NB4 (cell line): Measurements from ENCODE around the gene NSUN3.
A peak's percentile ranks its signal among the peaks of the same experiment; 100 is the strongest.
"Not testable (repeated sequence)": the region's sequence is repeated elsewhere in the genome, so short reads cannot be mapped to it uniquely, and the experiment has no call there.

Experiments used
- DNase-seq: peaks from one replicate; pipeline ENCODE4 v3.0.0; 2010; ENCODE audit warnings: low read depth
- H3K4me3 ChIP-seq: one replicate; pipeline ENCODE4 v1.5.1; 2011; ENCODE audit warnings: mild to moderate bottlenecking, low read depth, low read length, moderate library complexity
- CTCF ChIP-seq: IDR thresholded peaks from one replicate; pipeline ENCODE4 v1.5.1; 2012; ENCODE audit warnings: low read depth, low read length
- MAX ChIP-seq: IDR thresholded peaks from 2 replicates; pipeline ENCODE4 v1.6.1; 2011; ENCODE audit warnings: low read depth, low read length
- MYC ChIP-seq: IDR thresholded peaks from 2 replicates; pipeline ENCODE4 v1.6.1; 2011; ENCODE audit warnings: low read depth, low read length
- POLR2A ChIP-seq: IDR thresholded peaks from 2 replicates; pipeline ENCODE4 v1.6.1; 2011; ENCODE audit warnings: mild to moderate bottlenecking; ENCODE audit not compliant: insufficient read length; ENCODE audit errors: extremely low read depth

NSUN3 gene

GRCh38 chr3:94106268-94106667, 43.4 kb downstream of the NSUN3 start:
- DNase-seq = no peak
- H3K4me3 ChIP-seq = no peak overlapping the region
- TF ChIP-seq CTCF (no peak), MYC (no peak), POLR2A (no peak), MAX (no peak)

- not testable (repeated sequence) for DNase-seq, H3K4me3 ChIP-seq
Observed at GRCh38 chr3:94110232-94110631, 47.4 kb downstream of the NSUN3 start.

- no peak for DNase-seq
- TF ChIP-seq CTCF = no peak
- no peak for TF ChIP-seq POLR2A
- TF ChIP-seq MAX = no peak
- TF ChIP-seq MYC = no peak
- no peak overlapping the region for H3K4me3 ChIP-seq
Observed at GRCh38 chr3:94110854-94111253, 48.0 kb downstream of the NSUN3 start.

GRCh38 chr3:94114666-94115065, 51.8 kb downstream of the NSUN3 start:
- DNase-seq = no peak

GRCh38 chr3:94115482-94115881, 52.6 kb downstream of the NSUN3 start:
- peak; percentile 34 for DNase-seq
- no peak overlapping the region for H3K4me3 ChIP-seq
- no peak for TF ChIP-seq MYC
- TF ChIP-seq POLR2A = no peak
- TF ChIP-seq CTCF = no peak
- TF ChIP-seq MAX = no peak

More at GRCh38 chr3:94114666-94115065, 51.8 kb downstream of the NSUN3 start:
- TF ChIP-seq MYC (no peak), POLR2A (no peak), MAX (no peak)
- H3K4me3 ChIP-seq = no peak overlapping the region

GRCh38 chr3:94117729-94118128, 54.9 kb downstream of the NSUN3 start:
- peak; percentile 6 for DNase-seq
- H3K4me3 ChIP-seq = no peak overlapping the region
- TF ChIP-seq POLR2A (no peak), MYC (no peak), MAX (no peak), CTCF (no peak)

GRCh38 chr3:94118390-94118789, 55.5 kb downstream of the NSUN3 start:
- H3K4me3 ChIP-seq = no peak overlapping the region
- no peak for DNase-seq
- TF ChIP-seq CTCF (no peak), MAX (no peak), POLR2A (no peak), MYC (no peak)
